ENCODE data around the gene BAG5.

BAG5 gene

GRCh38 chr14:103545915-103546651 lies 16.4 kb downstream of the BAG5 start:
- DNase-seq, result no peak

- no peak for DNase-seq
These were observed 17.1 kb downstream of the BAG5 start for GRCh38 chr14:103545219-103545914.

- DNase-seq, result no peak
These were observed 17.9 kb downstream of the BAG5 start for GRCh38 chr14:103544388-103545218.

- no peak for DNase-seq
These were observed 18.6 kb downstream of the BAG5 start for GRCh38 chr14:103543721-103544387.

GRCh38 chr14:103543140-103543539 lies 19.3 kb downstream of the BAG5 start:
- DNase-seq, result no peak

- DNase-seq, result no peak
These were observed 19.8 kb downstream of the BAG5 start for GRCh38 chr14:103542605-103543088.

- DNase-seq, result no peak
These were observed 20.5 kb downstream of the BAG5 start for GRCh38 chr14:103541709-103542604.

- DNase-seq, result no peak
These were observed 21.4 kb downstream of the BAG5 start for GRCh38 chr14:103540821-103541708.

- no peak for DNase-seq
These were observed 23.2 kb downstream of the BAG5 start for GRCh38 chr14:103539056-103539825.

GRCh38 chr14:103538291-103539055 lies 24.0 kb downstream of the BAG5 start:
- DNase-seq, result no peak

- no peak for DNase-seq
These were observed 25.1 kb downstream of the BAG5 start for GRCh38 chr14:103537175-103537990.

GRCh38 chr14:103536693-103537092 lies 25.8 kb downstream of the BAG5 start:
- no peak for DNase-seq

- no peak for DNase-seq
These were observed 26.4 kb downstream of the BAG5 start for GRCh38 chr14:103535891-103536565.

- DNase-seq, result no peak
These were observed 27.2 kb downstream of the BAG5 start for GRCh38 chr14:103535081-103535890.

- no peak for DNase-seq
These were observed 27.8 kb downstream of the BAG5 start for GRCh38 chr14:103534576-103535061.

- no peak for DNase-seq
These were observed 28.4 kb downstream of the BAG5 start for GRCh38 chr14:103533999-103534575.

Measured in T1000 (cell line).